Measurements from ENCODE around the gene CCAR1.
"Not testable (repeated sequence)": the region's sequence is repeated elsewhere in the genome, so short reads cannot be mapped to it uniquely, and the experiment has no call there.

Gene CCAR1

GRCh38 chr10:68735119-68735518 is 14.1 kb downstream of the CCAR1 start:
- Histone ChIP-seq H3K4me3 (ENCODE audit: low read length) (no peak overlapping the region), H4K20me1 (ENCODE audit: control insufficient read depth, insufficient read depth, low read depth, low read length) (peaks cover 4% of the 10 kb centered on the region; the same call in 1 of the 2 replicates), H3K27ac (ENCODE audit: low read depth, low read length) (no peak overlapping the region), H3K9me2 (replicated peaks; ENCODE audit: control insufficient read depth, low read length) (no peaks in the 10 kb centered on the region), H3K27me3 (ENCODE audit: control insufficient read depth, low read length) (no peaks in the 10 kb centered on the region), H3K36me3 (ENCODE audit: control insufficient read depth, low read length) (peaks cover 88% of the 10 kb centered on the region), H3F3A (ENCODE audit: control insufficient read depth, insufficient read depth) (0 out of 2 replicates have a peak, but pooled peaks cover 3% of the 10 kb centered on the region), H3K4me1 (ENCODE audit: control insufficient read depth, low read length) (no peaks in the 10 kb centered on the region), H3K9me3 (ENCODE audit: control insufficient read depth, insufficient read depth, low read length) (no peaks in the 10 kb centered on the region), H3K4me2 (ENCODE audit: low read length) (no peak overlapping the region), H3K79me2 (ENCODE audit: control insufficient read depth, low read length) (peaks cover 55% of the 10 kb centered on the region)
- no peak for TF ChIP-seq EZH2phosphoT487 (IDR thresholded peaks at IDR 0.05; ENCODE audit: borderline replicate concordance, low read length)
- no peak for TF ChIP-seq CTCF (IDR thresholded peaks at IDR 0.05; ENCODE audit: low read depth, low read length, poor library complexity, severe bottlenecking)

- H3F3A ChIP-seq (ENCODE audit: control insufficient read depth, insufficient read depth); H3K4me1 ChIP-seq (ENCODE audit: control insufficient read depth, low read length); H3K9me2 ChIP-seq (replicated peaks; ENCODE audit: control insufficient read depth, low read length); H3K4me2 ChIP-seq (ENCODE audit: low read length); H3K27ac ChIP-seq (ENCODE audit: low read depth, low read length); H4K20me1 ChIP-seq (ENCODE audit: control insufficient read depth, insufficient read depth, low read depth, low read length); H3K27me3 ChIP-seq (ENCODE audit: control insufficient read depth, low read length); H3K9me3 ChIP-seq (ENCODE audit: control insufficient read depth, insufficient read depth, low read length); H3K4me3 ChIP-seq (ENCODE audit: low read length): not testable (repeated sequence)
- Histone ChIP-seq H3K36me3 (ENCODE audit: control insufficient read depth, low read length) (peaks cover 88% of the 10 kb centered on the region), H3K79me2 (ENCODE audit: control insufficient read depth, low read length) (peaks cover 50% of the 10 kb centered on the region)
Observed at GRCh38 chr10:68735739-68736138, 14.7 kb downstream of the CCAR1 start.

- H3K4me1 ChIP-seq (ENCODE audit: control insufficient read depth, low read length); H3F3A ChIP-seq (ENCODE audit: control insufficient read depth, insufficient read depth); H3K4me2 ChIP-seq (ENCODE audit: low read length); H3K79me2 ChIP-seq (ENCODE audit: control insufficient read depth, low read length); H3K4me3 ChIP-seq (ENCODE audit: low read length); H3K27ac ChIP-seq (ENCODE audit: low read depth, low read length); H3K9me3 ChIP-seq (ENCODE audit: control insufficient read depth, insufficient read depth, low read length); H4K20me1 ChIP-seq (ENCODE audit: control insufficient read depth, insufficient read depth, low read depth, low read length); H3K27me3 ChIP-seq (ENCODE audit: control insufficient read depth, low read length); H3K9me2 ChIP-seq (replicated peaks; ENCODE audit: control insufficient read depth, low read length): not testable (repeated sequence)
- peaks cover 79% of the 10 kb centered on the region for H3K36me3 ChIP-seq (ENCODE audit: control insufficient read depth, low read length)
Observed at GRCh38 chr10:68740676-68741075, 19.6 kb downstream of the CCAR1 start.

GRCh38 chr10:68742397-68742796 is 21.4 kb downstream of the CCAR1 start:
- Histone ChIP-seq H3K27ac (ENCODE audit: low read depth, low read length) (no peak overlapping the region), H3K9me3 (ENCODE audit: control insufficient read depth, insufficient read depth, low read length) (no peaks in the 10 kb centered on the region), H4K20me1 (ENCODE audit: control insufficient read depth, insufficient read depth, low read depth, low read length) (no peaks in the 10 kb centered on the region), H3K4me1 (ENCODE audit: control insufficient read depth, low read length) (no peaks in the 10 kb centered on the region), H3K9me2 (replicated peaks; ENCODE audit: control insufficient read depth, low read length) (no peaks in the 10 kb centered on the region), H3K36me3 (ENCODE audit: control insufficient read depth, low read length) (peaks cover 67% of the 10 kb centered on the region), H3K27me3 (ENCODE audit: control insufficient read depth, low read length) (no peaks in the 10 kb centered on the region), H3F3A (ENCODE audit: control insufficient read depth, insufficient read depth) (no peaks in the 10 kb centered on the region), H3K4me3 (ENCODE audit: low read length) (no peak overlapping the region), H3K4me2 (ENCODE audit: low read length) (no peak overlapping the region), H3K79me2 (ENCODE audit: control insufficient read depth, low read length) (0 out of 2 replicates have a peak, but pooled peaks cover 3% of the 10 kb centered on the region)
- no peak for TF ChIP-seq EZH2phosphoT487 (IDR thresholded peaks at IDR 0.05; ENCODE audit: borderline replicate concordance, low read length)
- no peak for TF ChIP-seq CTCF (IDR thresholded peaks at IDR 0.05; ENCODE audit: low read depth, low read length, poor library complexity, severe bottlenecking)
